HL-60/S4 treated with retinoic acid at 250 ng/mL for 4 days and 3 days (cell line): ENCODE measurements around the gene TMEM207.

Experiments used
- in situ Hi-C: fragments of 300-500 bp; cut with MboI; formaldehyde crosslinking; loops from 2 replicates; pipeline ENCODE4 v1.7.0; 2022; ENCODE audit warnings: low sequenced_read_pairs

The TMEM207 gene

DNA sequence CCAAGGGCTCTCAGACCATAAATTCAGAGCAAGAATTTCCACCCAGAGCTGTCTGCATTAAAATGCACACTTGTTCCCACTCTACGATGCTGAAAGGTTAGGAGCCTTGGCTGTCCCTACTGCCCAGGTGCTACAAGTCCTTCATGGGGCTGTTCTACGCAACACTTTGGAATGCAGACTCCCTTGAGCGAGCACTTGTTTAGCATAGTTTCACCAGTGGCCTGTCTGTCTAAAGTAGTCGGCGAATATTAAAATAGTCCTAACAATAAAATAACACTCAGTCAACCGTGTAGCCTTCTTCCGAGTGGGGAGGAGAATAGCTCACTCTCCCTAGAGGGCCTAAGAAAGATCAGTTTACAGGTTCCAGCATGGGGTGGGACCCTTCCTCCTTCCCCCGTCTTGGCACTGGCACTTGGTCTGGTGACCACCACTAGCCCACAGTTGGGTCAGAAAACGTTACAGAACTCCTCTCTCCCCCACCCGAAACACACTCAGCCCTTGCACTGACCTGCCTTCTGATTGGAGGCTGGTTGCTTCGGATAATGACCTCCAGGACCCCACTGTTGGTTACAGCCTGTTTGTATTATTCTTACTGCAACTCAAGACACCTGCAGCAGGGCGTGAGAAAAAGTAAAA, 62.0 kb downstream of the TMEM207 start, which contains the start of gene CLDN16:
Gene CLDN16, plus strand, starts transcription at position 586 of the 636 bp plus-strand sequence. CDS start 167 bp downstream, outside the sequence.
- in situ Hi-C loops, result loop anchor here (25.0 kb wide), 1 partner anchor 425 kb away; no protein-coding TSS in a partner anchor

DNA sequence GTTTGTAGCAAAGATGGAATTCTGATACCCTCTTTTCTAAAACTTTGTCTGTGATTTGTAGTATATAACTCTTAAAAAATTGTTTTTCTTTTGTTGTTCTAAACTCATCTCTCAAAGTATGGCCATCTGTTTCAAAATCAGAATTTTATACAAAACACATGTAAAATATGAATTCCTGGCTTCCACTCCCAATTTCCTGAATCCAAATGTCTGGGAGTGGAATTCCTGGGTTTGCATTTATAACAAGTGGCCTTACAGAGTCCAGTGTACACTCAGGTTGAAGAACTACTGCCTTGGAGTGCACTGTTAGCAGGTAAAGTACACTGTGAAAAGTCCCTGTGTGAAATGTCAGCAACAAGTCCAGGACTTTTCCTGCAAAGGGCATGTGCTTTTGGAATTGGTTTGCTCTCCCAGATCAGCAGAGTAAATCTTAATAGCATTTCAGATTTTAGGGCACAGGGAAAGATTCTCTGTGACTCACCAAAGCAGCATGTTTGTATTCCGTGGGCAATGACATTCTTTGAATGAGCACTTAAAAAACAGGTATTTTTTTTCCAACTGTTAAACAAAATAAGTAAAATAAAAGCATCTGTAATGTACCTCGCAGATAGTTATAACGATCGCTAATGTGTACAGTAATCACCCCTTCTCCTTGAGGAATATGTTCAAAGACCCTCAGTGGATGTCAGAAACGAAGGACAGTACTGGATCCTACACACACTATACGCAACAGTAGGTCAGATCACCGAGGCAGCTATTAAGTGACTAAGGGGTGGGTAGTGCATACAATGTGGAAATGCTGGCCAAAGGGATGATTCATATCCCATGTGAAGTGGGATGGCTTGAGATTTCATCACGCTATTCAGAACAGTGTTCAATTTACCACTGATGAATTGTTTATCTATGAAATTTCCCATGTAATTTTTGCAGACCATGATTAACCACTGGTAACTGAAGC, 63.7 kb downstream of the TMEM207 start:
- in situ Hi-C loops, result loop anchor here (25.0 kb wide), 1 partner anchor 424 kb away; no protein-coding TSS in a partner anchor

DNA sequence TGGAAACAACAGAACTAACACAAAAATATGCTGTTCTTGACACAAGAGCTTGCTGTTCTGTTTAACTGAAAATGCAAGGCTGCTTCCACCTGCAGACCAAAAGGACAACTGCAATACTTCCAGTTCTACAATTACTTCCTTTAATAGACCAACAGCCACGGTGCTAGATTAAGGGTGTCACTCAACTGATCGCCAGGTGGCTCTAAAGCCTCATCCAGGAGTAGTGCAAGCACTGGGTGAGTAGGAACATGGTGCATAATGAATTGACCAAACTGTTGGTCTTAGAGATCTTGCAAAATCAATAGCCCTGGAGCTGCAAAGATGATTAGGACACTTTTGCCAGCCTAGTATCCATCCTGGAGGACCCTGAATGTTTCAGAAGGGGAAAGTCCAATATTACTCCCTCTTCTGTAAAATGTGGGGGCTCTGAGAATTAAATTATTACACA, 65.4 kb downstream of the TMEM207 start:
- in situ Hi-C loops, result loop anchor here (25.0 kb wide), 1 partner anchor 422 kb away; no protein-coding TSS in a partner anchor

DNA sequence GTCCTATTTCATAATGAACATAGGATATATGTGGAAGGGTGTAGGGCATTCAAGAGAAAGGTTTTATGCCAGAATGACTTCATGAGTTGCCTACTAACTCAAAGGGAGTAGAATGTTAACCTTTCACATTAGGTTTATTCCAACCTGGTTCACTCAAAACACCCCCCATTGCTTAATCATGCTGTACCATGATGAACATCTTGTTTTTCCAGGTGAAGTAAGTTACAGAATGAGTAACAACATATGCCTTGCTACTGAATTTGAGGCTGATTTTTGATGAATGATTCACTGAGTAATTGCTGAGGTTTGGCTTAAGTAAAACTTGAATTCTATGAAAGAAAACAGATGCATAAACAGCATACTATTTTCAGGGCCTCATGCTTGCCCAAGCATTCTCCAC, 67.6 kb downstream of the TMEM207 start:
- in situ Hi-C loops, result loop anchor here (25.0 kb wide), 1 partner anchor 420 kb away; no protein-coding TSS in a partner anchor

GRCh38 chr3:190381441-190381840, 68.3 kb downstream of the TMEM207 start:
- in situ Hi-C loops, result loop anchor here (25.0 kb wide), 1 partner anchor 419 kb away; no protein-coding TSS in a partner anchor

DNA sequence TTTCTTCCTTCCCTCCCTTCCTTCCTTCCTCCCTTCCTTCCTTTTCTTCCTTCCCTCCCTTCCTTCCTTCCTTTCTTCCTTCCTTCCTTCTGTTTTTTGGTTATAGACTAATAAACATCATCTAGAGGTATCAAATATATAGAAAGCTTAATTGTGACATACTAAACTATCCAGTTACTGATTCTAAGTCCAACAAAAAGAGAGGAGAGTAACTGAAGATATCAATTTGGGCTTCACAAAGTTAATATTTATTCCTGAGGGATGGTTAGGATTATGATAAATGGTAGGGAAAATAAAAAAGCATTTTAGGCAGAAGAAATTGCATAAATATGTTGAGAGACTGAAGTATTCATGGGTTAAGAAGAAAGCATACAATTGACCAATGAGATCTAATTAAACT, 69.5 kb downstream of the TMEM207 start:
- in situ Hi-C loops, result loop anchor here (25.0 kb wide), 1 partner anchor 418 kb away; no protein-coding TSS in a partner anchor
